GM23338 (cell line): ENCODE data around the gene MAOB.

Experiments used
- CTCF ChIP-seq, 2 experiments: fragments of 200-600 bp in 1 of 2; sonication (generic) in 1 of 2; conservative IDR thresholded peaks; 2 replicates each; pipeline versions ENCODE4 v1.5.1 to v1.6.1; 2016 to 2017; ENCODE audit warnings: antibody characterized with exemption in 2 of 2, low read depth in 2 of 2, mild to moderate bottlenecking in 2 of 2, moderate library complexity in 1 of 2
- REST ChIP-seq: IDR thresholded peaks from one replicate; pipeline ENCODE4 v1.6.1; 2018; ENCODE audit warnings: antibody characterized with exemption; ENCODE audit not compliant: unreplicated experiment
- TF ChIP-seq, protein P1 (sequence below): IDR thresholded peaks from 2 replicates; pipeline ENCODE4 v1.6.1; 2016; ENCODE audit warnings: antibody characterized with exemption

- TF ChIP-seq REST (no peak), CTCF (conservative IDR thresholded peaks at IDR 0.05; ENCODE audit: low read depth in 2 of 2) (no peak)
- TF ChIP-seq, protein P1, sequence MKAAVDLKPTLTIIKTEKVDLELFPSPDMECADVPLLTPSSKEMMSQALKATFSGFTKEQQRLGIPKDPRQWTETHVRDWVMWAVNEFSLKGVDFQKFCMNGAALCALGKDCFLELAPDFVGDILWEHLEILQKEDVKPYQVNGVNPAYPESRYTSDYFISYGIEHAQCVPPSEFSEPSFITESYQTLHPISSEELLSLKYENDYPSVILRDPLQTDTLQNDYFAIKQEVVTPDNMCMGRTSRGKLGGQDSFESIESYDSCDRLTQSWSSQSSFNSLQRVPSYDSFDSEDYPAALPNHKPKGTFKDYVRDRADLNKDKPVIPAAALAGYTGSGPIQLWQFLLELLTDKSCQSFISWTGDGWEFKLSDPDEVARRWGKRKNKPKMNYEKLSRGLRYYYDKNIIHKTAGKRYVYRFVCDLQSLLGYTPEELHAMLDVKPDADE = no peak
These were observed 33.1 kb downstream of the MAOB start for GRCh38 chrX:43849173-43849572.
